Keratinocyte (primary cell): Measurements from ENCODE around the gene CHID1. TPM values are rescaled to one million over a fixed set of nuclear protein-coding genes. Genes with fewer than 3 reads are reported as not detected.

ENCODE experiments used
- DNase-seq: peaks from one replicate; pipeline ENCODE4 v3.0.0-alpha.2; 2011; ENCODE audit warnings: low read depth, missing footprints, low spot score
- FAIRE-seq: peaks from 2 replicates; lab custom pipeline; 2011; peaks lifted over from hg19 to GRCh38; lab: Jason Lieb, UNC
- H2AFZ ChIP-seq: 2 replicates; pipeline ENCODE4 v1.6.0; 2012; ENCODE audit warnings: low read length, control low read depth, inconsistent platforms; ENCODE audit not compliant: control insufficient read depth
- H3K27ac ChIP-seq: 2 replicates; pipeline ENCODE4 v1.5.1; 2011; ENCODE audit warnings: low read length; ENCODE audit not compliant: control insufficient read depth, insufficient read depth
- H3K27me3 ChIP-seq: 3 replicates; pipeline ENCODE4 v1.6.0; 2011; ENCODE audit warnings: low read length; ENCODE audit not compliant: control insufficient read depth, insufficient read depth; ENCODE audit errors: extremely low read depth
- H3K36me3 ChIP-seq, 2 experiments: 2 replicates in 1 of 2; 3 replicates in 1 of 2; pipeline ENCODE4 v1.5.1; 2011; ENCODE audit warnings: low read length in 2 of 2, mild to moderate bottlenecking in 1 of 2; ENCODE audit not compliant: control insufficient read depth in 2 of 2, insufficient read depth in 2 of 2; ENCODE audit errors: extremely low read depth in 1 of 2
- H3K4me1 ChIP-seq: 3 replicates; pipeline ENCODE4 v1.5.1; 2011; ENCODE audit warnings: low read length; ENCODE audit not compliant: control insufficient read depth, insufficient read depth; ENCODE audit errors: extremely low read depth
- H3K4me2 ChIP-seq: 3 replicates; pipeline ENCODE4 v1.6.0; 2011; ENCODE audit warnings: low read depth, low read length; ENCODE audit not compliant: control insufficient read depth, insufficient read depth; ENCODE audit errors: extremely low read depth
- H3K4me3 ChIP-seq, 3 experiments: fragments of 200-600 bp in 1 of 3; sonication (generic) in 1 of 3; 2 replicates in 2 of 3; 3 replicates in 1 of 3; pipeline ENCODE4 v1.5.1; 2011 to 2016; ENCODE audit warnings: low read length in 3 of 3, mild to moderate bottlenecking in 3 of 3, control low read depth in 2 of 3, inconsistent platforms in 1 of 3, low read depth in 1 of 3, mixed read lengths in 1 of 3, mixed run types in 1 of 3, moderate library complexity in 1 of 3; ENCODE audit not compliant: control insufficient read depth in 2 of 3, insufficient read depth in 2 of 3; ENCODE audit errors: extremely low read depth in 1 of 3
- H3K79me2 ChIP-seq: 2 replicates; pipeline ENCODE4 v1.6.0; 2012; ENCODE audit warnings: low read length; ENCODE audit not compliant: control insufficient read depth, insufficient read depth
- H3K9ac ChIP-seq: 3 replicates; pipeline ENCODE4 v1.6.0; 2011; ENCODE audit warnings: low read length; ENCODE audit not compliant: control insufficient read depth, insufficient read depth; ENCODE audit errors: extremely low read depth
- H3K9me1 ChIP-seq: 3 replicates; pipeline ENCODE4 v1.6.0; 2011; ENCODE audit warnings: low read length; ENCODE audit not compliant: control insufficient read depth, insufficient read depth; ENCODE audit errors: extremely low read depth
- H3K9me3 ChIP-seq: 2 replicates; pipeline ENCODE4 v1.5.1; 2012; ENCODE audit warnings: low read depth, low read length; ENCODE audit not compliant: control insufficient read depth
- H4K20me1 ChIP-seq: 3 replicates; pipeline ENCODE4 v1.6.0; 2011; ENCODE audit warnings: low read length; ENCODE audit not compliant: control insufficient read depth, insufficient read depth; ENCODE audit errors: extremely low read depth
- EZH2 ChIP-seq: IDR thresholded peaks from one replicate; pipeline ENCODE4 v1.6.1; 2012; ENCODE audit warnings: inconsistent platforms, mild to moderate bottlenecking, low read length, moderate library complexity
- dilution Hi-C: fragments of 300-500 bp; cut with MboI; formaldehyde crosslinking; loops from one replicate; pipeline ENCODE4 v1.7.0; 2020; ENCODE audit warnings: low sequenced_read_pairs; ENCODE audit not compliant: extremely low pct_ligation_motif_present
- polyA plus RNA-seq, 5 experiments: library from polyadenylated mRNA; depleted of rRNA in 3 of 5; stranded (reverse) in 3 of 5; stranded (forward) in 1 of 5; unstranded in 1 of 5; fragments of >200 nt; gene quantifications; 1 replicate in 1 of 5; 2 replicates in 3 of 5; 3 replicates in 1 of 5; pipeline versions ENCODE4 v1.2.1 to v1.2.3, GENCODE V29; 2011 to 2012; ENCODE audit warnings: missing spikeins in 2 of 5, low read depth in 1 of 5, low replicate concordance in 1 of 5
- TF ChIP-seq, protein P1 (sequence below), 3 experiments: IDR thresholded peaks in 1 of 3; conservative IDR thresholded peaks in 1 of 3; optimal IDR thresholded peaks in 1 of 3; 2 replicates in 2 of 3; 3 replicates in 1 of 3; pipeline versions ENCODE3 to v1.5.1; 2011; ENCODE audit warnings: low read length in 3 of 3, mild to moderate bottlenecking in 3 of 3, moderate library complexity in 2 of 3, control low read depth in 1 of 3, inconsistent platforms in 1 of 3; ENCODE audit not compliant: insufficient read depth in 2 of 3; ENCODE audit errors: extremely low read depth in 1 of 3

Gene CHID1
- polyA plus RNA-seq, 1 donor (not counting 4 experiments of a cell fraction or from before 2014, with no cell fraction given): 23.0 TPM

DNA sequence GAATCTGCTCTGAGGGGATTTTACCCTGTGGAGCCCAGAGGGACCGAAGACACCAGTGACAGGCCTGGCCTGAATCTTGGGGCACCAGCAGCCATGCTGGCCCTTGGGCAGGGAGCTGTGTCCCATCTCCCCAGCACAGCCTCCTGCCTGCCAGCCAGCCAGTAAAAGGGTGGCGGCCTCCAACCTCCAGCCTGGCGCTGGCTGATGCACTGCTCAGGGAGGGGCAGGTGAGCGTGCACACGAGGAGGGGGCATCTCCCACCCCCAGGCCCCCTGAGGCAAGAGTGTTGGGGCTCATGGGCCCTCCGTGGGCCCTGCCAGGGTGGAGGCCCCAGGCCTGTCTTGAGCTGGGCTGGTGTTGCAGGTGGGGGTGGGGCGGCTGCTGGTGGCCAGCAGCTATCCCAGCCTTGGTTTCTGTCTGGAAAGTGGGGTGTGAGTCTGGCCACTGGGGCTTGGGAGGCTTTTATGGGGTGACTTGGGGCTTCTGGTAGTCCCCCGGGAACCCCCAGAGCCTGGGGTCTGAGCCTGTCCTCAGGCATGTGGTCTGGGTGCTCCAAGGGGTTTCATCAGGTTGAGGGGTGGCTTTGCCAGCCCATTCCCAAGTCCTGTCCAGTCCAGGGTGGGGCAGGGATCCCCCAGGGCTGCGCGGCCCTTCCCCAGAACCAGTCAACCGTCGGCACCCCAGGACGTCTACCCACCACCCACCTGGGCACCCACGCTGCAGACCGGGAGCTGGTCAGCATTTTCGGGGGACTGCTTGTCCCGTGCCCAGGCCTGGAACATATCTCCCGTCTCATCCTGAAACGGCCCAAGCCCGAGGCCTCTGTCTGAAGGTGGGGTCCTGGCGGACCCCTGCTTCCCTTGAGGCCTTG is 50.1 kb downstream of the CHID1 start:
- FAIRE-seq (no peak), DNase-seq (no peak)
- Histone ChIP-seq H3K4me1 (peaks cover 4% of the 10 kb centered on the region), H3K79me2 (no peaks in the 10 kb centered on the region), H3K4me3 (no peak overlapping the region), H3K9me1 (no peaks in the 10 kb centered on the region), H2AFZ (no peak overlapping the region), H3K36me3 (peaks cover 8 to 9% of the 10 kb centered on the region in 2 experiments), H4K20me1 (peaks cover 9% of the 10 kb centered on the region), H3K9ac (no peak overlapping the region), H3K27ac (no peak overlapping the region), H3K27me3 (no peaks in the 10 kb centered on the region), H3K9me3 (no peaks in the 10 kb centered on the region), H3K4me2 (no peak overlapping the region)
- no peak for TF ChIP-seq EZH2
- TF ChIP-seq, protein P1, sequence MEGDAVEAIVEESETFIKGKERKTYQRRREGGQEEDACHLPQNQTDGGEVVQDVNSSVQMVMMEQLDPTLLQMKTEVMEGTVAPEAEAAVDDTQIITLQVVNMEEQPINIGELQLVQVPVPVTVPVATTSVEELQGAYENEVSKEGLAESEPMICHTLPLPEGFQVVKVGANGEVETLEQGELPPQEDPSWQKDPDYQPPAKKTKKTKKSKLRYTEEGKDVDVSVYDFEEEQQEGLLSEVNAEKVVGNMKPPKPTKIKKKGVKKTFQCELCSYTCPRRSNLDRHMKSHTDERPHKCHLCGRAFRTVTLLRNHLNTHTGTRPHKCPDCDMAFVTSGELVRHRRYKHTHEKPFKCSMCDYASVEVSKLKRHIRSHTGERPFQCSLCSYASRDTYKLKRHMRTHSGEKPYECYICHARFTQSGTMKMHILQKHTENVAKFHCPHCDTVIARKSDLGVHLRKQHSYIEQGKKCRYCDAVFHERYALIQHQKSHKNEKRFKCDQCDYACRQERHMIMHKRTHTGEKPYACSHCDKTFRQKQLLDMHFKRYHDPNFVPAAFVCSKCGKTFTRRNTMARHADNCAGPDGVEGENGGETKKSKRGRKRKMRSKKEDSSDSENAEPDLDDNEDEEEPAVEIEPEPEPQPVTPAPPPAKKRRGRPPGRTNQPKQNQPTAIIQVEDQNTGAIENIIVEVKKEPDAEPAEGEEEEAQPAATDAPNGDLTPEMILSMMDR (optimal IDR thresholded peaks at IDR 0.05 in 1 of 3, IDR thresholded peaks at IDR 0.05 in 1 of 3, conservative IDR thresholded peaks at IDR 0.05 in 1 of 3; ENCODE audit: extremely low read depth in 1 of 3, insufficient read depth in 2 of 3, low read length in 3 of 3): no peak
- dilution Hi-C loops: no loop called here

DNA sequence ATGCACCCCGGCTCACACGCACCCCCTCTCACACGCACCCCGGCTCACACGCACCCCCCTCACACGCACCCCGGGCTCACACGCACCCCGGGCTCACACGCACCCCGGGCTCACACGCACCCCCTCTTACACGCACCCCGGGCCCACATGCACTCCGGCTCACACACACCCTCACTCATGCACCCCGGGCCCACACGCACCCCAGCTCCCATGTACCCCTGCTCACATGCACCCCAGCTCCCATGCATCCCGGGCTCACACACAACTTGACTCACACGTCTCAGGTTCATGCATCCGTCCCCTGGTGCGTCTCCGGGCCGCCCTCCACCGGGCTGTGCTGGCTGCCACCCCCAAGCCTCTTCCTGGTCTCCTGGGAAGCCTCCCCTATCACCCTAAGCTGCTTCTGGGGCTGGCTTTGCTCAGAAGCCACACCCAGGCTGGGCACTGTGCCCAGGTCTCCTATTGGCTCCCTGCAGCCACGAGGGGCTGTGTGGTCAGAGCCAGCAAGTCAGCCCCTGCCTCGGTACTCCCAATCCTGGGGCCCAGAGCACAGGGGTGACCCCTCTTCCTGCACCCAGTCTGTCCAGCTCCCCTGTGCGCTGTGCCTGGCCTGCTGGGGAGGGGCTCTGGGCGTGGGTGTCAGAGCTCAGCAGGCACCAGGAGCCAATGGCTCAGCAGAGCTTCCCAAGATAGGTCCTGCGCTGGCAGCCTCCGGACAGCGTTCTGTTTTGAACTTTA is 51.0 kb downstream of the CHID1 start:
- dilution Hi-C loops: no loop called here

More for the DNA sequence above, 51.0 kb downstream of the CHID1 start:
- no peak overlapping the region for H3K27ac ChIP-seq
- no peaks in the 10 kb centered on the region for H3K79me2 ChIP-seq
- H3K27me3 ChIP-seq: no peaks in the 10 kb centered on the region
- TF ChIP-seq EZH2: no peak
- TF ChIP-seq, protein P1 (optimal IDR thresholded peaks at IDR 0.05 in 1 of 3, IDR thresholded peaks at IDR 0.05 in 1 of 3, conservative IDR thresholded peaks at IDR 0.05 in 1 of 3; ENCODE audit: extremely low read depth in 1 of 3, insufficient read depth in 2 of 3, low read length in 3 of 3): no peak
- DNase-seq (no peak), FAIRE-seq (no peak)
- H2AFZ ChIP-seq: no peak overlapping the region
- no peaks in the 10 kb centered on the region for H3K9me1 ChIP-seq
- peaks cover 9% of the 10 kb centered on the region for H4K20me1 ChIP-seq
- H3K9me3 ChIP-seq: no peaks in the 10 kb centered on the region
- H3K36me3 ChIP-seq: peaks cover 8% of the 10 kb centered on the region in 2 experiments
- no peak overlapping the region for H3K4me2 ChIP-seq
- H3K9ac ChIP-seq: no peak overlapping the region
- H3K4me1 ChIP-seq: peaks cover 4% of the 10 kb centered on the region
- H3K4me3 ChIP-seq: no peak overlapping the region
